HL-60 (cell line): ENCODE results near the gene PRDM16.

ENCODE experiments used
- DNase-seq, 2 experiments: peaks; one replicate each; pipeline ENCODE4 v3.0.0-alpha.2; 2010 to 2020; ENCODE audit warnings: low read depth in 1 of 2, low spot score in 1 of 2
- H3K27ac ChIP-seq: fragments of 250-450 bp; sonication (Bioruptor Pico); replicated peaks from 2 replicates; pipeline ENCODE4 v1.5.1; 2020; ENCODE audit warnings: mild to moderate bottlenecking, moderate library complexity
- H3K27me3 ChIP-seq: fragments of 250-450 bp; sonication (Bioruptor Pico); 2 replicates; pipeline ENCODE4 v1.5.1; 2021; ENCODE audit warnings: mild to moderate bottlenecking, moderate library complexity; ENCODE audit not compliant: insufficient read depth, poor library complexity, severe bottlenecking
- H3K4me3 ChIP-seq: replicated peaks from 2 replicates; pipeline ENCODE4 v1.5.1; 2011; ENCODE audit warnings: mild to moderate bottlenecking, control low read depth, low read length; ENCODE audit not compliant: insufficient read depth
- CTCF ChIP-seq: IDR thresholded peaks from one replicate; pipeline ENCODE4 v1.5.1; 2011; ENCODE audit warnings: low read length, control low read depth, inconsistent platforms; ENCODE audit not compliant: insufficient read depth
- GABPA ChIP-seq: IDR thresholded peaks from 2 replicates; pipeline ENCODE4 v1.6.1; 2012; ENCODE audit warnings: low read depth
- POLR2AphosphoS5 ChIP-seq: IDR thresholded peaks from 2 replicates; pipeline ENCODE4 v1.6.1; 2012; ENCODE audit warnings: low read depth
- REST ChIP-seq: IDR thresholded peaks from 2 replicates; pipeline ENCODE4 v1.6.1; 2012; ENCODE audit warnings: low read depth; ENCODE audit not compliant: insufficient replicate concordance
- SPI1 ChIP-seq: IDR thresholded peaks from 2 replicates; pipeline ENCODE4 v1.6.1; 2012; ENCODE audit warnings: low read depth, mild to moderate bottlenecking, borderline replicate concordance

Gene PRDM16

GRCh38 chr1:3124246-3124645 is 55.2 kb downstream of the PRDM16 start:
- TF ChIP-seq REST (no peak), POLR2AphosphoS5 (no peak), GABPA (no peak), SPI1 (no peak), CTCF (no peak)
- Histone ChIP-seq H3K27ac (no peak overlapping the region), H3K4me3 (no peak overlapping the region), H3K27me3 (no peaks in the 10 kb centered on the region)
- no peak for DNase-seq

- Histone ChIP-seq H3K27ac (no peak overlapping the region), H3K27me3 (no peaks in the 10 kb centered on the region), H3K4me3 (no peak overlapping the region)
- TF ChIP-seq REST (no peak), POLR2AphosphoS5 (no peak), SPI1 (no peak), CTCF (no peak), GABPA (no peak)
- DNase-seq: no peak
These were observed 56.1 kb downstream of the PRDM16 start for GRCh38 chr1:3125078-3125477.

GRCh38 chr1:3125546-3126368 is 56.8 kb downstream of the PRDM16 start:
- H3K27ac ChIP-seq: no peak overlapping the region
- no peaks in the 10 kb centered on the region for H3K27me3 ChIP-seq
- H3K4me3 ChIP-seq: no peak overlapping the region
- no peak for DNase-seq
- TF ChIP-seq SPI1 (no peak), REST (no peak)
